GM19452 (cell line): ENCODE measurements around the gene TMEM132E.
"Not testable (repeated sequence)": the region's sequence is repeated elsewhere in the genome, so short reads cannot be mapped to it uniquely, and the experiment has no call there.

Source experiments
- ATAC-seq: cut with Tn5 transposase; IDR thresholded peaks from one replicate; pipeline ENCODE4 v1.9.1; 2021; ENCODE audit not compliant: unreplicated experiment

TMEM132E gene, protein sequence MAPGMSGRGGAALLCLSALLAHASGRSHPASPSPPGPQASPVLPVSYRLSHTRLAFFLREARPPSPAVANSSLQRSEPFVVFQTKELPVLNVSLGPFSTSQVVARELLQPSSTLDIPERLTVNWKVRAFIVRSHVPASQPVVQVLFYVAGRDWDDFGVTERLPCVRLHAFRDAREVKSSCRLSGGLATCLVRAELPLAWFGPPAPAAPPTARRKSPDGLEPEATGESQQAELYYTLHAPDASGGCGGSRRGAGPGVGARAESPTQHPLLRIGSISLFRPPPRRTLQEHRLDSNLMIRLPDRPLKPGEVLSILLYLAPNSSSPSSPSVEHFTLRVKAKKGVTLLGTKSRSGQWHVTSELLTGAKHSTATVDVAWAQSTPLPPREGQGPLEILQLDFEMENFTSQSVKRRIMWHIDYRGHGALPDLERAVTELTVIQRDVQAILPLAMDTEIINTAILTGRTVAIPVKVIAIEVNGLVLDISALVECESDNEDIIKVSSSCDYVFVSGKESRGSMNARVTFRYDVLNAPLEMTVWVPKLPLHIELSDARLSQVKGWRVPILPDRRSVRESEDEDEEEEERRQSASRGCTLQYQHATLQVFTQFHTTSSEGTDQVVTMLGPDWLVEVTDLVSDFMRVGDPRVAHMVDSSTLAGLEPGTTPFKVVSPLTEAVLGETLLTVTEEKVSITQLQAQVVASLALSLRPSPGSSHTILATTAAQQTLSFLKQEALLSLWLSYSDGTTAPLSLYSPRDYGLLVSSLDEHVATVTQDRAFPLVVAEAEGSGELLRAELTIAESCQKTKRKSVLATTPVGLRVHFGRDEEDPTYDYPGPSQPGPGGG (N-terminal part only)

DNA sequence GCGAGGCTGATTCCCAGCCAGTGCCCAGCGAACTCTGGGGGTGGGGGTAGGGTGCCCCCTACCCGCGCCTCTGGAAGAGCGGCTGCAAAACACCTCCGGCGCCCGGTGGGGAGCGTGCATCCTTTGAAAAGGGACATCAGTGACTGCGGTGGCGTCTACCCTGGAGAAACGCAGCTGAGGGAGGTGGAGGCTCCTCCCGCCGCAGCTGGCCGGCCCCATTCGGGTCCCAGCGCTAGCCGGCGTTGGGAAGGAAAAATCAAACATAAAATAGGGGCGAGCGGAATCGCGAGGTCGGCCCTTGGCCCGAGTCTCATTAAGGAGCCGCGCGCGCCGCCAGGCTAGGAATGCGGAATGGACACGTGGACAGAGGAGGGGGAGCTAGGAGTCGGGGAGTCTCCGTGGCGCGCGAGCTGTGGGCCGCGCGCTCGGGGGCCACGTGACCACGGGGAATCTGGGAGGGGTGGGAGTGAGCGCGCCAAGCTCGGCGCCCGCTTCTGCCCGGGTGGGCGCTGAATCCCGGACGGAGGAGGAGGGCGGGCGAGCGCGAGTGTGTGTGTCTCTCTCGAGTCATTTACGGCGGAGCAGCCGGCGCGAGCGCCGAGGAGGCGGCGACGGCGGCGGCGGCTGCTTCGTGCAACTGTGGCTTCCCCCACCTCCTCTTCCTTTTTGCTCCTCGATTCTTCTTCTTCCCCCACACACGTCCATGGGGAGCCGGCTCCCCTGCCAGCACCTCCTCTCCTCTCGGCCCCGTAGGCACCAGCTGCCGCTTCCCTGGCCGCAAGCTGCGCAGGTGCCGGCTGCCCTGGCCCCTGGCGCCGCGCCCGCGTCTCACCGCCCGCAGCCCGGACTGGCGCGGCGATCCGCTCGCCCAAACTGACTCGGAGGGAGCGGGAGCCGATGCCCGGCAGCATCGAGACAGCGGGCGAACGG lies at the start of gene TMEM132E:
Gene TMEM132E, plus strand, starts transcription at position 566 of the 930 bp plus-strand sequence. CDS start 1,495 bp downstream, outside the sequence.
- ATAC-seq: no peak

DNA sequence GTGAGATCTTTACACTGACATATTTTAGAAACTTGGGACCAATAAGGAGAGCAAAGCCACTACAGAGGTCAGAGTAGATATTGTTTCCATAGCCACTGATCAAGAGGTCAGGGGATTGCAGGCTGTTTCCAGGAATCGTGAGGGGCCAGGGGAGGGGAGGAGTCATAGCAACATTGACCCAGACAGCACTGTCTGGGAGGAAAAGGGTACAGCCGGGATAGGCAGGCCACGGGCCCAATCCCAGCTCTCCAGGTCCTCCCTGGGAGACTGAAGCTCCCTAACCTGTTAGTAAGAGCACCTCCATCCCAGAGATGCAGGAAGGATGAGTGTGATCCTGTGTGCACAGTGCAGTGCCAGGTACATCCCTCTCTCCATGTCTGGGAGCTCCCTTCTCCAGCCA lies 48.5 kb upstream of the TMEM132E start:
- ATAC-seq: no peak

DNA sequence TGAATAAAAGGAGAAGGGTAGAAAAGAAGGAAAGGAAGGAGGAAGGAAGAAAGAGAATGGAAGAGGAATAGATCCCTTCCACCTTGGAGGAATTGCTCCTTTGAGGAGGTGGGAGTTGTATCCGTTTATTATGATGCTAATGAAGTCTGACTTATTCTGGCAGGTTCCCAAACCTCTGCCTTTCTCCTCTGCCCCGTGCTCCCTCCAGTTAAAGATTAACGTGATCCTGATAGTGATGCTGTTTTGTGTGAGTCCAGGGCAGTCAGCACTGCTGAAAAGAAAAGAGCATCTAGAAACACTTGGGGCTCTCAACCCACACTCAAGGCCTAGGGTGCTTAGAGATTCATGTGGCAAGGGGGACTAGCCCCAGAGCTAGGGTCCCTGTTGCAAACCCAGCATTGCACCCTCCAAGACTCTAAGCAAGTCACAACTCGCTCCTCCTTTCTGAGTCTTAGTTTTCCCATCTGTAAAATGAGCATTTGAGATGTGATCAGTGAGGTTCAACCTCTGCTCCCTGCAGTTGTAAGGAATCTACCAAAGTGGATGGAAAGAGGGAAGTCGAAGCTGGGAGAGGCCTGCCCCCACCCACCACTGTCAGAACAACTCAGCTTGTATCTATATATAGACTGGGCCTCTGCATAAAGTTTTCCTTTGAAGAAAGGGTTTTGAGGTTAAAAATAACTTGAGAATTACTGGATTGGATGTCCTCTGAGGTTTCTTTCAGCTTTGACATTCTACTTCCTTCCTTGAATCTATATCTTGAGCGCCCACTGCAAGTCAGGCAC lies 46.9 kb upstream of the TMEM132E start:
- no peak for ATAC-seq

DNA sequence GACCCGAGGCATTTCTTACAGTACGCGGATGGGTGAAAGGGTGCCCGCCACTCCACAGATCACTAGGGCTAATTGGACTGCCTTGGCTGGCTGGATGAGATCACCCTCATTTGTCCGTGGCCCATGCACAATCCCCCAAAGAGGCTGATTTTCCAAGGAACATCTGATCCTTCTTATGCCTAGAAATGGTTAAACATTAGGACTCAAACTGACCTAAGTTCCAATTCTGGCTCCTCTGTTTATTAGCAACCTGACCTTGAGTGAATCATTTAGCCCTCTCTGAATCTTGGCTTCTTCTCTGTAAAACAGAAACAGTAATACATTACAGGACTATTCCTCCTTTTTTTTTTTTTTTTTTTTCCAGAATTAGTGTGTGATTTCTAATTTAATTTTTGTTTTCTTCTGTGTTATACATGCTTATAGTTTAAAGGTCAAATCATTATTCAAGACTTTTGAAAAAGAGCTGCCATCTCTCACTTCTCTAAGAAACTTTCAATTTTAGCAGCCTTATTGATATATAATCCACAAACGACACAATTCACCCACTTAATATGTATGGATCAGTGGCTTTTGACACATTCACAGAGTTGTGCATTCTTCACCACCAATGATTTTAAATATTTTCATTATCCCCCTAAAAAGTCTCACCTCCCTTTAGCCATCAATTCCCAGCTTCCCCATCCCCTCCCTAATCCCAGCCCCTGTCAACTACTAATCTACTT lies 45.4 kb upstream of the TMEM132E start:
- no peak for ATAC-seq

DNA sequence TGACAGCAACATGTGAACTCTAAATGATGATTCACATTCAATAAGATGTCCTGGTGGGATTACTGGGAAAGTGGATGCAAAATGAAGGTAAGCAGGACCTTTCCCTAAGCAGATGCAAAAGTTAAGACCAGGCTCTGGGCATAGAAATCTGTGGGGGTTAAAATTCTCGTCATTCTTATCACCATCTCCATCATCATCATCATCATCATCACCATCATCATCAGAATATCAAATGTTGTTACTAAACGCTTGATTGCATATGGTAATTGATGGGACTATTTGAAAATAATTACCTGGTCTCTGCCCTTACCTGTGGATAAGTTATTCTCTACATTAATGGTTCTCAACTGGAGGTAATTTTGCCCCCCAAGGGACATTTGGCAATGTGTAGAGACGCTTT lies 41.9 kb upstream of the TMEM132E start:
- ATAC-seq: no peak

DNA sequence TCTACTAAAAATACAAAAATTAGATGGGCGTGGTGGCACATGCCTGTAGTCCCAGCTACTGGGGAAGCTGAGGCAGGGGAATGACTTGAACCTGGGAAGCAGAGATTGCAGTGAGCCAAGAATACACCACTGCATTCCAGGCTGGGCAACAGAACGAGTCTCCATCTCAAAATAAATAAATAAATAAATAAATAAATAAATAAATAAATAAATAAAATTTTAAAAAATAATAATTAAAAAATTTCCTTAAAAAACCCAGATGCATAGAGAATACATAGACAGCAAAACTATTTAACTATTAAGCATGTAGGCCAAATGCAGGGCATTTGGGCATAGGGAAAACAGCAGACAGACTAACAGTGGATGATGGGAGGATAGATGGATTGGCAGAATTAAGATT lies 40.8 kb upstream of the TMEM132E start:
- ATAC-seq: not testable (repeated sequence)

DNA sequence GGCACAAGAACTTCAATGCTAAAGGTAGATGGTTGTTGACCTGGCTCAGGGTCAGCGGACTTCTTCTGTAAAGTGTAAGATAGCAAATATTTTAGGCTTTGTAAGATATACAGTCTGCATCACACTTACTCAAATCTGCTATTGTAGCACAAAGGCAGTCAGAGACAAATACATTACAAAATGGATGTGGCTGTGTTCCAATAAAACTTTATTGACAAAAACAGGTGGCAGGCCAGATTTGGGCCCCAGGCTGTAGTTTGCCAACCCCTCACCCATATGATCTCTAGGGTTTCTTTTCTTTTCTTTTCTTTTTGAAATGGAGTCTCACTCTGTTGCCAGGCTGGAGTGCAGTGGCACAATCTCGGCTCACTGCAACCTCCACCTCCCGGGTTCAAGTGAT lies 39.5 kb upstream of the TMEM132E start:
- no peak for ATAC-seq

DNA sequence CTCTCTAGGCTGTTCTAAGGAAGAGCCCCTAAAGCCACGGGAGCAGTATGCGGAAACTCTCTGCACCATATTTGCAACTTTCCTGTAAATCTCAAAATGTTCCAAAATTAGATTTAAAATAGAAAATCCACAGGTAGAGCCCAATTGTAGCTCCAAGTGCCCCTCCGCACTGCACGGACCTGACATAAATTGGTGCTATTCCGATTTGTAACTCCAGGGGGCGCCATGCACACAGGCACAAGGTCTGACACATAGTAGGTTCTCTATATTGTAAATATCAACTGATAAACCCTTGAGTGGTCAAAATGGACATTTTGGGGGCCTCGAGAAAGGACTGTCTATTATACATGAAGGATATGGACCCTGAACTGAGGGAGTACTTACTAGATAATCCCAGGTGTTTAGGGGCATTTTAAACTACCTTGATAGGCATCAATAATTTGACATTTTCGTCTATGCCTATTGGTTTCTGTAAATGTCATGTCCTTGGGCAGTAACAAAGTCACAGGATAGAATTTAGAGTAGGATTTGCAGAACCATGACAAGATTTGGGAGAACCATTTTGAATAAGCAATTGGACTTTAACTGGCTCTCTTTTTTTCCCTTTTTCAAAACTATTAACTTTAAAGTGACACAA lies 36.6 kb upstream of the TMEM132E start:
- no peak for ATAC-seq

DNA sequence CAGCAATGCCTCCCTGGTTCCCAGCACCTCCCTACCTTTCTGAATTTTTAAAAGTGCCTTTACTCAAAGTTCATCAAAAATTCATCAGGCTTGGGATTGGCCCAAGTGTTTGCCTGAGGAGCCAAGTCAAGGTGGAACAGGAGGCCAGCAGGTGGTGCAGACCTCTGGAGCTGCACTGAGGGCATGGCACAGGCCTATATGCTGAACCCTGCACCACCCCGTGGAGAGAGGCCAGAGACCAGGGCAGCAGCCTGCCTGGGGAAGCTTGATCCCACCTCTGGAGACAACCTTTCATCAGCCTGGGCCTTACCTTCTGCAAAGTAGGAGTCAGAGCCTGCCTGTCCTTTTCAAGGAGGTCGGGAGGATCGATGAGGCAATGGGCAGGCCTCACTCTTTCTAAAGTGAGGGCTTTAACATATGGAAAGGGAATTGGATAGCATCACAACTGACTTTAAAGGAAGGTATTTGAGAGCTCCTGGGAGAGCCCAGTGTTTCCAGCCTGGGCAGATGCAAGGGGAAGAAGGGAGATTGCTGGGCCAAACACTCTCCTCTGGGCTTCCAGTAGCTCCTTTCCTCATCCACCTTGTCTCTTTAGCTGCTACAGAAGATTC lies 31.8 kb upstream of the TMEM132E start:
- no peak for ATAC-seq

DNA sequence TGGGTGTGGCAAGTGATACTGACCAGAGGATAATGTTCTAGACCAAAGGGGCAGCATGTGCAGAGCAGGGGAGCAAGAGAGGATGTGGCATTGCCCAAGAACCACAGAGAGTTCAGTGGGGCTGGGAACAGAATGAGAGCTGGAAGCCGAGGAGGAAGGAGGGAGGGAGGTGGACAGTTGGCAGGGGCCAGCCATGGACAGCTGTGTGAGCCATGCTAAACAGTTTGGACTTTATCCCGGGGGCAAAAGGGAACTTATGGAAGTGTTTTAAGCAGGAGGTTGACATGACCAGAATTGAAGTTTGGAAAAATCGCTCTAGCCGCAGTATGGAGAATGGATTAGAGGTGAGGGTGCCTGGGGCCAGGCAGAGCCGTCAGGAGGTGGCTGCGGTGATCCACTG lies 29.4 kb upstream of the TMEM132E start:
- no peak for ATAC-seq

DNA sequence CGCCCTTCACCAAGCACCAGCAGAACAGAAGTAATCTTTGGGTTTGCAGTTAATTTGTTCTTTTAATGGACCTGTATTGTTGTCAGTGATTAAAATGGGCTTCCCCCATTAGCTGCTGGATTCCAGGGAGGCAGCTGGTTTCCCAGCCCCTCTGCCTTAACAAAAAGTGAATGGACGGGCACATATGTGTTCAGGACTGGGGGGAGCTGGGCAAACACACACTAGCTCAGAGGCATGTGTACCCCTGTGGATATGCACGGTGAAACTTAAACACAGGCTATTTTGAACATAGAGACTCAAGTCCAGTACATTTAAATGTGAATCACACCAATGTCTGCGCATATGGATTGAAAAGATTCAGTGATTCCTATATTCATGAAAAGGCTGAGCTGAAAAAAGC lies 25.5 kb upstream of the TMEM132E start:
- no peak for ATAC-seq

DNA sequence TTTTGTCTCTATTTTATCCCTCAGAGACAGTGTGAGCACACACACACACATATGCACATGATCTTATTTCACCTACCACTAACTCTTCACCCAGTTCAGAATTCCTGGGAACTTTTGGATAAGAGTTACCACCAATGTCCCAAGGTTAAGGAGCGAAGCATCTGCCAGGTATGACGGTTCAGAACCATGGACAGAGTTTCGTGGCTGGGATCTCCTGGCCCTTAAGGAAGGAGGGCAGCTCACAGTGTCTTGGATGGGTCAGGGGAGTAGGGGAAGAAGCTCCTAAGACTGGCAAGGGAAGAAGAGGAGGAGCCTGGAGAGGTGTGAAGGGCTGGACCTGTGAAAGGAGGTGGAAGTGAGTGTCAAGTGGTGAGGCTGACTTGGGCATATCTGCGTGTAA lies 23.0 kb upstream of the TMEM132E start:
- no peak for ATAC-seq

DNA sequence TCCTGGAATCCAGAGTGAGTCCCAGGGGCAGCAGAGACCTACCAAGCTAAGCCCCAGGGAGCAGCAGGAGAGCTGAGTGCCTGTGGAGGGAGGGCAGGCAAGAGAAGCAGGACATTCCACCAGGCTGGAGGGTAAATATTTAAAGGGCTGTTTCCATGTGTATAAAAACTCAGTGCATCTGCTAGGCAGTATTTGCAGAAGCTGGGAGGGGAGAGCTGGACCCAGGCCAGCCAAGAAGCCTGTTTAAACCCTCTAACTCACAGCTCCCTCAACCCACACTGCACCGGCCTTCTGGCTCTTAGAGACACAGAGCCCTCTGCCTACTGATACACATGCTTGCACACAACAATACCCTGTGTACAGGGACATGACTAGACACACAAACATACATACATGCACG lies 22.5 kb upstream of the TMEM132E start:
- ATAC-seq: no peak

DNA sequence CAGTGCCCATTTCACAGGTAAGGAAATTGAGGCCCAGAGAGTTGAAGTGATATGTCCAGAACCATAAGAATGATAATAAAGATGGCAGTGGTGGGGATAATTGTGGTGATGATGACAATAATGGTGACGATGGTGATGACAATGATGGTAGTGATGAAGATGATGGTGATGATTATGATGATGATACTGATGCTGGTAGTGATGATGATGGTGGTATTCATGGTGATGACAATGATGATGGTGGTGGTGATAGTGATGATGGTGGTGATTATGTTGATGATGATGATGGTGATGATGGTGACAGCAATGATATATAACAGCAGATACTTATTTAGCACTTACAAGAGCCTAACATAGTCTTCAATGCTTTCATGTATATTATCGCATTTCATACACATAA lies 18.1 kb upstream of the TMEM132E start:
- no peak for ATAC-seq

DNA sequence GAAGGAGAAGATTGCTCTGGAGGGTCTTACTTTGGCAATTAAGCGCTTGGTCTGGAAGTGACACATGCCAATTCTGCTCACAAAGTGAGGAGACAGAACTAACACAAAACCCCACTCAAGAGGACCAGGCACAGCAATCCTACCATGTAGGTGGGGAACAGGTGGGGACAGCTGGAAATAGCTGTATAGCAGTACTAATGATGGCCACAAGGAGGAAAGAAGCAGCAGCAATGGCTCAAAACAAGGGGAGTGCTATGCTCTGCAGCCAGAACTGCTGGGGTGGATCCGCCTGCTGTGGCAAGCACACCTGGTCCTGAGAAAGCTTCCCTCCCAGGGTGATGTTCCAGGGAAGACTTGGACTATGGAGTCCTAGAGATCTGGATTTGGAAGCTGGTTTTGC lies 17.0 kb upstream of the TMEM132E start:
- ATAC-seq: no peak

DNA sequence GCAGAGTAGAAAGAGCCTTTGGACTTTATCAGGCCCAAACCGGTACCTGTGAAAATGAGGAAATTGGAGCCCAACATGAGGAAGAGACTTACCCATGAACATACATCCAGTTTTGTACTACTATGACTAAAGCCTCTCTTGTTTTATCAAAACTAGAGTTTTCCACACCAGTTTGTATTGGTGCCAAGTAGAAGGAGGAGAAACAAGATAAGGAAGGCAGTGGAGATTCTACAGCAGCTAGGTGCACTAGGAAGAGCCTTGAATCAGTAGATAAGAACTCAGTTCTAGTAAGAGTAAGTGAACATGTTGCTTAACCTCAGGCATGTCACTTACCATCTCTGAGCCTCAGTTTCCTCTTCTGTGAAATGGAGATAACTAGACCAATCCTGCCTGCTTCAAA lies 13.7 kb upstream of the TMEM132E start:
- ATAC-seq: no peak

DNA sequence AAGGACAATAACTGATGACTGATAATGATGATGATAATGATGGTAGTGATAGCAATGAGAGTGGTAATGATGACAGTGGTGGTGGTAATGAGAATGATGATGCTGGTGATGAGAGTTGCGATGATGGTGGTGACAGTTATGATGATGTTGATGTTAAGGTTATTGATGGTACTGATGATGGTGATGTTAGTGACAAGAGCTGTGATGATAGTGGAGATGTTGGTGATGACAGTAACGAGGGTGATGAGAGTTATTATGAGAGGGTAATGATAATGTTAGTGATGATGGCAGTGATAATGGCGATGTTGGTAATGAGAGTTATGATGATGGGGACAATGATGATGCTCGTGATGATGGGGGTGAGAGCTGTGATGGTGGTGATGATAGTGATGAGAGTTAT lies 13.2 kb upstream of the TMEM132E start:
- no peak for ATAC-seq

DNA sequence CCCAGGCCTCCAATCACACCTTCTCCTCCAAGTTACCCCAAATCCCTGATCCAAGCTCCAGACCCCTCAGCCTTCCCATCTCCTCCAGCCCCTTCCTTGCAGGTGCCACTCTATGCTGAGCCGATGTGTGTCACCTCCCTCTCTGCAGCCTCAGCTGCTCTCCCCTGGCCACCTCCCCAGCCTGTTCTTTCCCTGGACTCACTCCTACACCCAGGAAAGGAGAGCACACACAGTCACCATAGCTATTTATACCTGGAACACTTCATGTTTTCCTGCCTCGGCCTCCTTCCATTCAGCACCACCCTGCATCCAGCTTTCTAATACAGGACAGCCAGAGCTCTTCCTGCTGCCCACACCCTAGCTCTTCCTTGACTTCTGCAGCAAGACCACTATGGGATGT lies 12.5 kb upstream of the TMEM132E start:
- ATAC-seq: no peak
